B cell (primary cell): ENCODE measurements around the gene CMIP. TPM values are rescaled to one million over a fixed set of nuclear protein-coding genes. Genes with fewer than 3 reads are reported as not detected.

ENCODE experiments used
- ATAC-seq: fragments of 200-7000 bp; cut with Tn5 transposase; one replicate; pipeline ENCODE4 v1.10.0; 2021; ENCODE audit warnings: low read depth, mild to moderate bottlenecking, moderate number of reproducible peaks, moderate library complexity
- CTCF ChIA-PET: fragments of 350-600 bp; sonication (Branson Sonifier 250); formaldehyde crosslinking; loops from one replicate; lab custom pipeline; 2021; ENCODE audit warnings: antibody characterized with exemption, inconsistent platforms; lab: Charles Lee
- POLR2A ChIA-PET: fragments of 350-600 bp; sonication (Branson Sonifier 250); formaldehyde crosslinking; loops from one replicate; lab custom pipeline; 2021; ENCODE audit warnings: antibody characterized with exemption; lab: Charles Lee
- DNase-seq: peaks from one replicate; pipeline ENCODE4 v3.0.0; 2013
- H2AFZ ChIP-seq: 2 replicates; pipeline ENCODE4 v1.6.1; 2012; ENCODE audit warnings: mild to moderate bottlenecking, low read depth, low read length; ENCODE audit not compliant: insufficient read depth, poor library complexity, severe bottlenecking
- H3K27ac ChIP-seq, 2 donors: 1 replicate in 1 of 2; 2 replicates in 1 of 2; pipeline ENCODE4 v1.5.1; 2012 to 2013; ENCODE audit warnings: low read length in 2 of 2, mild to moderate bottlenecking in 2 of 2, moderate library complexity in 1 of 2
- H3K27me3 ChIP-seq, 4 experiments: fragments of 200-600 bp in 1 of 4; sonication (generic) in 1 of 4; replicated peaks in 1 of 4; 1 replicate in 2 of 4; 2 replicates in 2 of 4; pipeline versions ENCODE4 v1.6.1 to v1.7.0; 2013 to 2016; ENCODE audit warnings: low read length in 3 of 4, mild to moderate bottlenecking in 2 of 4, mixed read lengths in 1 of 4, moderate library complexity in 1 of 4; ENCODE audit not compliant: insufficient read depth in 4 of 4, control insufficient read depth in 3 of 4; ENCODE audit errors: control extremely low read depth in 1 of 4
- H3K36me3 ChIP-seq, 2 experiments: replicated peaks in 1 of 2; 1 replicate in 1 of 2; 2 replicates in 1 of 2; pipeline versions ENCODE4 v1.6.1 to v1.7.1; 2013; ENCODE audit warnings: low read length in 1 of 2; ENCODE audit not compliant: insufficient read depth in 2 of 2, control insufficient read depth in 1 of 2; ENCODE audit errors: control extremely low read depth in 1 of 2, extremely low read depth in 1 of 2
- H3K4me1 ChIP-seq, 2 donors: fragments of 200-600 bp in 1 of 2; sonication (generic) in 1 of 2; 1 replicate in 1 of 2; 2 replicates in 1 of 2; pipeline versions ENCODE4 v1.5.1 to v1.6.1; 2013 to 2017; ENCODE audit warnings: low read length in 2 of 2; ENCODE audit not compliant: control insufficient read depth in 2 of 2, insufficient read depth in 2 of 2
- H3K4me2 ChIP-seq: replicated peaks from 2 replicates; pipeline ENCODE3; 2012; ENCODE audit warnings: mild to moderate bottlenecking, low read depth, low read length; ENCODE audit not compliant: poor library complexity, severe bottlenecking
- H3K4me3 ChIP-seq, 5 experiments: fragments of 200-600 bp in 1 of 5; sonication (generic) in 1 of 5; 1 replicate in 3 of 5; 2 replicates in 2 of 5; pipeline versions ENCODE4 v1.5.1 to v1.7.0; 2011 to 2016; ENCODE audit warnings: low read length in 4 of 5, mild to moderate bottlenecking in 4 of 5, low read depth in 2 of 5, control low read depth in 1 of 5, moderate library complexity in 1 of 5; ENCODE audit not compliant: insufficient read depth in 1 of 5; ENCODE audit errors: control extremely low read depth in 1 of 5, extremely low read depth in 1 of 5
- H3K79me2 ChIP-seq: fragments of 200-600 bp; sonication (generic); one replicate; pipeline ENCODE4 v1.6.0; 2016; ENCODE audit warnings: low read length; ENCODE audit not compliant: control insufficient read depth, insufficient read depth
- H3K9ac ChIP-seq: fragments of 200-600 bp; sonication (generic); 2 replicates; pipeline ENCODE4 v1.6.1; 2017; ENCODE audit warnings: mild to moderate bottlenecking, low read length, moderate library complexity
- H3K9me3 ChIP-seq, 3 donors: one replicate each; pipeline versions ENCODE4 v1.6.1 to v1.7.1; 2013; ENCODE audit warnings: low read length in 2 of 3; ENCODE audit not compliant: control insufficient read depth in 2 of 3, insufficient read depth in 1 of 3; ENCODE audit errors: control extremely low read depth in 1 of 3
- H4K20me1 ChIP-seq: 2 replicates; pipeline ENCODE4 v1.6.0; 2012; ENCODE audit warnings: mild to moderate bottlenecking, low read length; ENCODE audit not compliant: insufficient read depth, control insufficient read depth, poor library complexity, severe bottlenecking
- H3K27ac Mint-ChIP-seq: one replicate; pipeline ENCODE4 v1.8.0; 2021; ENCODE audit warnings: mixed read lengths
- H3K27me3 Mint-ChIP-seq: one replicate; pipeline ENCODE4 v1.8.0; 2021; ENCODE audit warnings: mixed read lengths
- H3K4me1 Mint-ChIP-seq: one replicate; pipeline ENCODE4 v1.8.0; 2021; ENCODE audit warnings: mixed read lengths
- H3K4me3 Mint-ChIP-seq: one replicate; pipeline ENCODE4 v1.8.0; 2021; ENCODE audit warnings: mixed read lengths
- H3K9me3 Mint-ChIP-seq: one replicate; pipeline ENCODE4 v1.8.0; 2022; ENCODE audit warnings: mixed read lengths; ENCODE audit not compliant: insufficient read depth
- CTCF ChIP-seq: fragments of 200-600 bp; IDR thresholded peaks from one replicate; pipeline ENCODE4 v1.8.0; 2022; ENCODE audit warnings: antibody characterized with exemption, mild to moderate bottlenecking
- EZH2 ChIP-seq: IDR thresholded peaks from 2 replicates; pipeline ENCODE4 v1.6.1; 2012; ENCODE audit warnings: borderline replicate concordance, low read depth, mild to moderate bottlenecking, moderate library complexity, low read length; ENCODE audit not compliant: insufficient read depth, poor library complexity, severe bottlenecking
- WGBS: methylation state at CpG from one replicate; pipeline ENCODE4 v1.1.5; 2013; ENCODE audit warnings: missing lambda C conversion rate; ENCODE audit not compliant: insufficient coverage; 5-methylcytosine and 5-hydroxymethylcytosine counted together
- intact Hi-C: fragments of 100-400 bp; cut with micrococcal nuclease; formaldehyde crosslinking; loops from one replicate; pipeline ENCODE4 v1.10.0; 2022
- polyA plus RNA-seq: library from polyadenylated mRNA; depleted of rRNA; stranded (reverse); fragments of >200 nt; gene quantifications from 2 replicates; pipeline ENCODE4 v1.2.3, GENCODE V29; 2012
- total RNA-seq, 2 donors: library from RNA; stranded (reverse); fragments of 120-200 nt in 1 of 2; gene quantifications; 1 replicate in 1 of 2; 2 replicates in 1 of 2; pipeline versions ENCODE4 v1.2.3 to v1.2.4, GENCODE V29; 2013 to 2022

The CMIP gene
- total and polyA plus RNA-seq, 2 donors (not counting 1 experiment from before 2014, with no cell fraction given) = 27.1 to 155 TPM

GRCh38 chr16:81615411-81615810 lies 170.8 kb downstream of the CMIP start:
- H3K9ac ChIP-seq = no peak overlapping the region
- 95% methylated on average over 3 of the region's 3 CpGs for WGBS
- H3K27me3 ChIP-seq = no peaks in the 10 kb centered on the region
- peaks cover 82% of the 10 kb centered on the region for H3K79me2 ChIP-seq
- no peak overlapping the region for H2AFZ ChIP-seq
- no peak for DNase-seq
- intact Hi-C loops = no loop called here
- no peaks in the 10 kb centered on the region for H3K9me3 Mint-ChIP-seq
- H3K4me3 Mint-ChIP-seq = no peak overlapping the region
- POLR2A ChIA-PET = interaction anchor here (0.6 kb wide), 1 partner anchor 235 kb away, joined by 3 read pairs; no protein-coding TSS in a partner anchor
- peaks cover 17 to 22% of the 10 kb centered on the region in 2 donors for H3K4me1 ChIP-seq
- peaks cover 0 to 14% (median 2%) of the 10 kb centered on the region in 3 donors for H3K9me3 ChIP-seq
- no peak overlapping the region for H3K4me2 ChIP-seq
- CTCF ChIA-PET = interaction anchor here (1.0 to 1.4 kb wide), 2 partner anchors 81 to 211 kb away, joined by 3 to 4 read pairs; no protein-coding TSS in a partner anchor
- peaks cover 70% of the 10 kb centered on the region for H4K20me1 ChIP-seq
- no peak overlapping the region for H3K27ac ChIP-seq
- no peak overlapping the region for H3K4me3 ChIP-seq
- no peak overlapping the region for H3K27ac Mint-ChIP-seq
- H3K36me3 ChIP-seq = peaks cover 0 to 42% of the 10 kb centered on the region in 2 experiments
- H3K4me1 Mint-ChIP-seq = peaks cover 5% of the 10 kb centered on the region
- no peaks in the 10 kb centered on the region for H3K27me3 Mint-ChIP-seq
- TF ChIP-seq CTCF = no peak
- TF ChIP-seq EZH2 = no peak
- ATAC-seq = no peak

- H3K79me2 ChIP-seq = peaks cover 82% of the 10 kb centered on the region
- H3K4me1 ChIP-seq = peaks cover 17 to 22% of the 10 kb centered on the region in 2 donors
- H4K20me1 ChIP-seq = peaks cover 68% of the 10 kb centered on the region
- no peak for DNase-seq
- peak overlapping the region; percentile 68 for H3K4me2 ChIP-seq
- peak overlapping the region in 1 of 5 experiments; percentile 43 for H3K4me3 ChIP-seq
- 97% methylated on average over 12 of the region's 14 CpGs for WGBS
- ChIA-PET CTCF (interaction anchor here (1.0 to 1.4 kb wide), 2 partner anchors 81 to 212 kb away, joined by 3 to 4 read pairs; no protein-coding TSS in a partner anchor), POLR2A (interaction anchor here (0.6 kb wide), 1 partner anchor 235 kb away, joined by 3 read pairs; no protein-coding TSS in a partner anchor)
- no peak for TF ChIP-seq CTCF
- no peak for TF ChIP-seq EZH2
- no peak overlapping the region for H3K9ac ChIP-seq
- ATAC-seq = no peak
- H3K9me3 Mint-ChIP-seq = no peaks in the 10 kb centered on the region
- peaks cover 0 to 41% of the 10 kb centered on the region in 2 experiments for H3K36me3 ChIP-seq
- peak overlapping the region; percentile 60 to 76 for H3K27ac ChIP-seq
- H3K9me3 ChIP-seq = peaks cover 0 to 14% (median 2%) of the 10 kb centered on the region in 3 donors
- intact Hi-C loops = no loop called here
- peak overlapping the region; percentile 6 for H2AFZ ChIP-seq
- peak overlapping the region; percentile 55 for H3K4me3 Mint-ChIP-seq
- no peak overlapping the region for H3K27ac Mint-ChIP-seq
- no peaks in the 10 kb centered on the region for H3K27me3 ChIP-seq
- H3K27me3 Mint-ChIP-seq = no peaks in the 10 kb centered on the region
- H3K4me1 Mint-ChIP-seq = peaks cover 5% of the 10 kb centered on the region
These were observed 171.2 kb downstream of the CMIP start for GRCh38 chr16:81615833-81616232.
